DMS79 (cell line): Measurements from ENCODE around the gene CPSF4.

Experiments used
- DNase-seq: peaks from one replicate; lab custom pipeline; 2025; lab: John Stamatoyannopoulos, UW

CPSF4 gene

DNA sequence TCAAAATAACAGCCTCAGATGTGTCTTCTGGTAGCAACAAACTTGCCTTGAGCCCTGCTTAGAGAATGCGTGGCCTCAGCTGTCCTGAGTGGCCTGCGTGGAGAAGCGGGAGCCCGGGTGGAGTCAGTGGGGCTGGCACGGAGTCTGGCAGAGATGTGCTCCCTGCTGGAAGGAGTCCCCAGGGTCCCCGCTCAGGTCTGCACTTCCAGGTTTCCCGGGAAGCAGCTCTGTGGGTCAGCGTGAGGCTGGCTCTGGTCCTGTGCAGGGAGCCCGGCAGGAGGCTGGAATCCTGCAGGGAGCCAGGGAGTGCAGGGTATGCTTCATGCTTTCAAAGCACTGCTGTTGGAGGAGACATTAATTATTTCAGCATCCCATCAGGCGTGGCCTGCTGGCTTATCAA is 10.1 kb downstream of the CPSF4 start:
- DNase-seq = no peak

DNA sequence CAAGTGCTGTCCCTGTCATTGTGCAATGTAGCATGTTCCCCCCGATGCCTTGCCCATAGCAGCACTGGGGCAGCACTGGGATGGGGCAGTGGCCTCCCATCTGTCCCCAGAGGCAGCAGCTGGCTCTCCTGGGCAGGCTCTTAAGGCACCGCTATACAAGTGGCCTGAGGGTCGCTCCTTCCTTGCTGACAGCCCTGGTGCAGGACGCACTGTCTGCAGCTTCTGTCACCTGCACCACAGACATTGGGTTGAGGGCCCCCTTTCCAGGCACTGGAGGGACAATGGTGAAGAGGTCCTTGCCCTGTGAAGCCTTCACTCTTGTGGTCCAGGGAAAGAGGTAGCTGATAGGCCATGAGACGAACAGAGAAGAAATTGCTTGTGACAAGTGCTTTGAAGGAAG is 10.6 kb downstream of the CPSF4 start:
- DNase-seq = peak; percentile 5

DNA sequence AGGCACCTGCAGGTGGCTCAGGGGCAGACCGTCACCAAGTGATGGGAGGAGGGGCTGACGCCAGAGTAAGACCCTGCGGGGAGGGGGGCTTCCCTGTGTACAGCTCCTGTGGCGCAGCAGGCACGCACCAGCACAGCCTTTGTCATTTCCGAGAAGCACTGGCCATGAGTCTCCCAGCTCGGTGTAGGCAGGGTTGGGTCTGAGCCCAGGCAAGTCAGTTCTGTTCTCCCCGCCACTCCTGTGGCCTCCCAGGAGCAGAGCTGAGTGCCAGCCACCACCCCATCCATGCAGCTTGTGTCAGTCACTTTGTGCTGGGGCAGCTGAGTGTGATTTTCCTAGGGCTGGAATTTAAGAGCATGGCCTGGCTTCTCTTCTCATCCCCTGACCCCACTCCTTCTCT is 13.2 kb downstream of the CPSF4 start:
- no peak for DNase-seq

- DNase-seq = no peak
Observed at GRCh38 chr7:99452541-99452940, 13.8 kb downstream of the CPSF4 start.

GRCh38 chr7:99453105-99453504 is 14.4 kb downstream of the CPSF4 start:
- no peak for DNase-seq

GRCh38 chr7:99455874-99456273 is 17.1 kb downstream of the CPSF4 start:
- no peak for DNase-seq

DNA sequence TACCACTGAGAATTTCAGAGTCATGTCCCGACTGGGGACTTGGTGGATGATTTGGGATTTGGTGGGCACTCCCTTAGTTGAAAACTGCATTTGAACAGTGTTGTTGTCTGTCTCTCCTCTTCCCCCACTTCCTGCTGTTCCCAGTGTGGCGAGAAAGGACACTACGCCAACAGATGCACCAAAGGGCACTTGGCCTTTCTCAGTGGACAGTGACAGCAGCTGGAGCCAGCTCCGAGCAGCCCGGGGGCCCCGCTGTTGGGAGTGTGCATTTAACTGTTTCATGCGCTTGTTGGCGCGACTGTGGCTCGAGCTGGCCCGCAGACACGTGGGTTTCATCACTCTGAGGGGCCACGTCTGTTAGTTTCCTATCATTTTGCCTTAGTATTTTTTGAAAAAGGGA is 17.5 kb downstream of the CPSF4 start:
- no peak for DNase-seq

GRCh38 chr7:99457050-99457649 is 18.4 kb downstream of the CPSF4 start:
- no peak for DNase-seq

GRCh38 chr7:99457650-99458493 is 19.1 kb downstream of the CPSF4 start:
- DNase-seq = no peak

DNA sequence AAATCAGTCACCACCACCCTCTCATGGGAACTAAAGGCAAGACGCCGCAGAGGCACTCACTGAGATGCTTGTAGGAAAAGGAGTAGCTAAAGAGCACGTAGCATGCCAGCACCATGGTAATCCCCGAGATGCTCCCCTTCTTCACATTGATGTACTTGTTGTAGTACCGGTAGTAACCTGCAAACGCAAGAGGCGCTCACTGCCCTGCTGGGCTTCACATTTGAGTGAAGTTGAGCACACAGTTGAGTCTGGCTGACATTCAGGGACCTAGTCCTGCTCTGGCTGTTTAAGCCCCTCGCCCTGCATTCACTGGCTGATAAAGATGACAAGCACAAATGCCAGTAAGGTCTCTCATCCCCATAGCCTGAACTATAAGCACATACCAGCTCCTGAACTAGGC is 20.3 kb downstream of the CPSF4 start:
- no peak for DNase-seq

DNA sequence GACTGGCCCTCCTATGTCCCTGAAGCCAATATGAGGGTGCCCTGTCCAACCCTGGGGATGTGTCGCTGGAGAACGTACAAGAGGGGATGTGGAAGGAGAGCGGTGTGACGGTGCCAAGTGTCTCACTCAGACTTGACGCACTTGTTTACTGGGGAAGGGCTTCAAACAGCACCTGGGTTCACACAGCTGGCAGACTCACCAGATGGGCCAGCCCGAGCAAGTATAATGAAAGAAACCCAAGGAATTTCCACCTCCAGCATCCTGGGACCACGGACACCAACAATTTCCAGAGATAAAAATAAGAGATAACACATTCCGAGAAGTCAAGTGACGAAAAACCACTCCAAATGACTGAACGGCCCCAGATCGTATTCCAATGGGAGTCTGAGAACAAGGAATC is 21.9 kb downstream of the CPSF4 start:
- DNase-seq = no peak

- DNase-seq = no peak
Observed at GRCh38 chr7:99461221-99461620, 22.5 kb downstream of the CPSF4 start.

- DNase-seq = no peak
Observed at GRCh38 chr7:99465421-99465768, 26.7 kb downstream of the CPSF4 start.

- no peak for DNase-seq
Observed at GRCh38 chr7:99468336-99468918, 29.7 kb downstream of the CPSF4 start.

DNA sequence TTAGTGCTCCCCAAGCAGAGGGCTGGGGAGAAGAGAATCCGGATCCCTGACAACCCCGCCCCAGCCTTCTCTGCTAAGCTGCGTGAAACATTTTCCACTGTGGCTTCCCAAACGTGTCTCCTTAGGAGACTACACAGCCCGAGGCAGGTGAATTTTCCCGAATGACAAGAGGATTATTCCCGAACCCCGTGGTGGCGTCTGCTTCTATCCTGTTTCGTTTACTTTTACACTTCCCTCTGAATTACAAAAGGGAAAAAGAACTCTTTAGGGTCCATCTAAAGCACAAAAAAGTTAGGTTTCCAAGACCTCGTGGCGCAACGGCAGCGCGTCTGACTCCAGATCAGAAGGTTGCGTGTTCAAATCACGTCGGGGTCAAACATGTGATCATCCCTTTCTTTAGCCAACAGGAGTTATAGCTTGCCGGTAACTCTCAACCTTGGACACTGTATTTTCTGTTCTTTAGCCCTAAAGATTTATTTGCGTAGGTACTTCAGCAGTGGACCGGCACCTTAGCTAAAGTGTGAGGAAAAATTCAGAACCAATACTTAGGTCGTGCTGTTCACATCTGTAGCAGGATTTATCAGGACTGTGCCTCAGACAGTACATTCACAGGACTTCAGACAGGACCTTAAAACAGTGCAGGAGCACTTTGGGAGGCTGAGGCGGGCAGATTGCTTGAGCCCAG is 30.8 kb downstream of the CPSF4 start:
- DNase-seq = no peak

DNA sequence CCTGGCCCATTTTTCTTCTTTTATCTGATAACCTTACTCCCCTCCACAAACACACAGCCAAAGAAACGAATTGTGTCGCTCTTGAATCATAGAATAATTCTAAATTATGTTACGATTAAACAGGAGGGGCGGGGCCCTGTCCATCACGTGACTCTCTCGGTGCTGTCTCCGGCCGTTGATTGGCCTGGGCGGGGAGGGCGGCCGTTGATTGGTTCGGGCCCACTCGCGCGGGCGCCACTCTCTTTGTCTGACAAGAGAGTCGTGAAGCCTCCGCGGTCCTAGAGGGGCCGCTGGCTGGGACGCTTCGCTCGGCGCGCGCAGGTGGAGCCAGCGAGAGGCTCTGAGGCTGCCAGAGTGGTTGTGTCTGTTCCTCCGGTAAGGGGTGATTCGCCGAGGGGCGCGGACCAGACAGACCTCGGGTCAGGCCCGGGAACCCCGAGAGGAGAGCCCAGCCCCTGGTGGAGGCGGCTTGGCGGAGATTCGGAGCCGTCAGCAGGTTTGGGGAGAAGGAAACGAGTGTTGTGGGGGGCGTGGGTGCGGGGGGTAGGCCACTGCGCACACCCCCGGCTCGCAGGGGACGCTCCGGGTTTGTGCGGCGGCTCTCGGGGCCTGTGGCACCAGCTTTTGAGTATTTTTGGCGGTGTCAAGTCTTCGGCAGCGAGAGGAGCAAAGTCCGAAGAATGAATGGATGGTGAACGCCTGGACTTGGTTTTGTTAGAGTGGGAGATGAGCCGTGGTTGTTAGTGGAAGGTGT is 34.0 kb downstream of the CPSF4 start, which contains the start of gene ZNF789:
Gene ZNF789 (plus strand): TSS at position 330 of the 754 bp plus-strand sequence. CDS start 3,567 bp downstream, outside the sequence.
- DNase-seq = peak; percentile 94

GRCh38 chr7:99473315-99473596 is 34.5 kb downstream of the CPSF4 start:
- peak; percentile 18 for DNase-seq

DNA sequence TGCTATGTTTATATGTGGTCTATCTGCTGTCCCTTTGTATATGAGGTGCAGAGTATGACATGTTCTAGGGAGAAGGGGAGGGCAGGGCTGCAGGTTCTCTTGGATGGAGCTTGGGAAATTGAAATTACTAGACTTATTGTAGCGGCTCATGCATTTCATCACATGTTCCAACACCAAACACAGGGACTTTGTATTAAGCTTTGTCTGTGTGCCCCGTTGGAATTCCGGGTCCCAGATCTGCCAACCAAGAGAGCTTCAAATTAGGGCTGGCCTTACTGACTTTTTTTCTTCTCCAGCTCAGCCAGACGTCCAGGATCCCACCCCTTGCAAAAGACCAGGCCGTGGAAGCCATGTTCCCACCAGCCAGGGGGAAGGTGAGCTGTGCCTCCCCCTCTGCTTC is 37.4 kb downstream of the CPSF4 start:
- no peak for DNase-seq

DNA sequence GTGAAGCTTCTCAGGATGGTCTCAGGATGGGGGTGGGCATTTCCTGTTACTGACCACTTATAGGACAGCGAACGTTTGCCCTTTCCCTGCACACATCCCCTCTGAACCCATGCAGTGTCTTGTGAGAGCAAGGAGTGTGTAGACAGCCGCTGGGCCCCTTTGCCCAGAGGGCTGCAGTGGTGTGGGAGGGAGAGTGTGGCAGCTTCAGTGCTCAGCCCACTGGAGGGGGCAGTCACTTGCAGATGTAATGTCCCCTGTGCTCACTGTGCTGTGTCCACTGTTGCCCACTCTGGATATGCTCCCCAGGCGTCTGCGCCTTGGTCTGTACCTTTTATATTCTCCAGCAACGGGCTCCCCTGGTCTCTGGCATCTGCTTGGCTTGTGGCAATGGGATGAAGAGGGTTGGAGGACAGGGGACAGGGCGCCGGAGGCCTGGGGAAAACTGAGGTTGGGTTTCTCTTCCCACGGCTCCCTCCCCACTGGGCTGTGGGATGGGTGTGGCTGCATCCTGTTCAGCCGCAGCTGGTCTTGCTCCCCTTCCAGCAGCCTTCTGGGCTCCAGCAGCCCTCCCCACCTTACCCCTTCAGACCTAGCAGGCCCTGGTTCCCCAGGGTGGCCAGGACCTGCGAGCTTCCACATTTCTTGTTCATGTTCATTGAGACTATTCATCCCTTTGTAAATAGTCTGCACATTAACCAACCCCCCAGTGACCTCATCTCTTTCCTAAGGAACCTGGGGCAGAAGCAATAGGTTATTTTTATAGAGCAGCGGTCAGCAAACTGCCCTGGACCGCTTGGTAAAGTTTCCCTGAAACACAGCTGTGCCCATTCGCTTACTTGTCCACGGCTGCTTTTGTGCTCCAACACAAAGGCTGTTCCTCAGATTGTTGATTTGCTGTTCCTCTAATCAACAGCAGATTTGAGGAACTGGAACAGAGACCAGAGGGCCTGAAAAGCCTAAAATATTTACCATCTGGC is 40.0 kb downstream of the CPSF4 start:
- DNase-seq = no peak

DNA sequence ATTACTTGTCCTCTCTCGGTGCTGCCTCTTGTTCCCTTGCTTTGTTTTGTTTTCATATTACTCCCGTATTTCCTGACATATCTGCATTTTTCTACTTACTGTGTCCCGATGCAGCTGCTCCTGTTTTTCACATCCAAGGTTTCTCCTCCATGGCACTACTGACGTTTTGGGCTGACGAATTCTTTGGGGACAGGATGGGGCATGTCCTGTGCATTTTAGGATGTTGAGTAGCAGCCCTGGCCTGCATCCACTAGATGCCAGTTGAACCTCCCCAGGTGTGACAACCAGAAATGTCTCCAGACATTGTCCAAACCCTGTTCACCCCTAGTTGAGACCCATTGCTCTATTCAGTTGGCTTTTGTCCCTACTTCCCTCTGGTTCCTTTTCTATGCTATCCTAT is 46.4 kb downstream of the CPSF4 start:
- DNase-seq = no peak

DNA sequence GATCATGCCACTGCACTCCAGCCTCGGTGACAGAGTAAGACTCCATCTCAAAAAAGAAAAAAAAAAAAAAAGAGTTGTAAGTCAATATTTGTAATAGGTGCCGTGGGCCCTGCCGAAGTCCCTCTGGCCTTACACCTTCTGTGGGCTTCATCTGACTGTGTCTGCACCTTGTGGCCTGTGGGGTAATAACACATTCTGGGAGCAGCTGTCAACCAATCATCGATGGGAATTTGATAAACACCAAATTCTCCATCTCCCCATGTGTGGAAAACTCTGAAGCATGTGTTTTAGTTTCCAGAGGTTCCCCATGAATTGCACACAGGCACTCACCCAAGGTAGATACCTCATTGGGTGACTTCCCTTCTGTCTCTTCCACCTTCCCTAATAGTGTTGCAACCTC is 50.5 kb downstream of the CPSF4 start:
- DNase-seq = no peak
